A549 (cell line): ENCODE results near the gene CACNA2D2. TPM values are rescaled to one million over a fixed set of nuclear protein-coding genes. Genes with fewer than 3 reads are reported as not detected.

ENCODE experiments used
- ATAC-seq, 2 experiments: fragments of 200-7000 bp in 1 of 2; fragments of >200 bp in 1 of 2; cut with Nextera tagmentation in 1 of 2; cut with Tn5 transposase in 1 of 2; 3 replicates each; pipeline versions ENCODE4 v1.8.0 to v1.9.1; 2018 to 2020; ENCODE audit warnings: mild to moderate bottlenecking in 1 of 2, moderate library complexity in 1 of 2
- CTCF ChIA-PET: fragments of 300-600 bp; sonication (Branson Sonifier 250); formaldehyde crosslinking; extraction: SDS; loops from one replicate; lab custom pipeline; 2021; ENCODE audit warnings: antibody characterized with exemption, inconsistent platforms; lab: Yijun Ruan, JAX
- POLR2A ChIA-PET: fragments of 350-600 bp; formaldehyde crosslinking; extraction: SDS; loops from one replicate; lab custom pipeline; 2021; ENCODE audit warnings: antibody characterized with exemption, inconsistent platforms; lab: Yijun Ruan, JAX
- DNase-seq, 2 experiments: peaks; one replicate each; pipeline versions ENCODE4 v3.0.0 to v3.0.0-alpha.2; 2011 to 2016; ENCODE audit warnings: low read depth in 1 of 2, low spot score in 1 of 2
- FAIRE-seq: peaks from 2 replicates; lab custom pipeline; 2011; peaks lifted over from hg19 to GRCh38; lab: Jason Lieb, UNC
- H3K27ac ChIP-seq, 2 experiments: fragments of >200 bp; sonication (Bioruptor Twin); formaldehyde crosslinking; 3 replicates each; pipeline ENCODE4 v1.5.1; 2016 to 2017
- H3K4me1 ChIP-seq: fragments of >200 bp; sonication (Bioruptor Twin); formaldehyde crosslinking; 3 replicates; pipeline ENCODE4 v1.6.1; 2016
- H3K4me2 ChIP-seq: fragments of >200 bp; sonication (Bioruptor Twin); formaldehyde crosslinking; 3 replicates; pipeline ENCODE4 v1.6.1; 2016
- H3K4me3 ChIP-seq: fragments of >200 bp; sonication (Bioruptor Twin); formaldehyde crosslinking; 3 replicates; pipeline ENCODE4 v1.5.1; 2016
- H3K9me3 ChIP-seq: fragments of >200 bp; sonication (Bioruptor Twin); formaldehyde crosslinking; 3 replicates; pipeline ENCODE4 v1.6.1; 2016
- BHLHE40 ChIP-seq: IDR thresholded peaks from 2 replicates; pipeline ENCODE4 v1.6.1; 2012; ENCODE audit warnings: low read depth, low read length, inconsistent platforms
- FOSB ChIP-seq: fragments of 250-450 bp; sonication (Bioruptor Pico); IDR thresholded peaks from 2 replicates; pipeline ENCODE4 v1.5.0; 2020; ENCODE audit warnings: mild to moderate bottlenecking, moderate library complexity
- FOXS1 ChIP-seq: fragments of 250-450 bp; sonication (Bioruptor Pico); IDR thresholded peaks from 2 replicates; pipeline ENCODE4 v1.5.0; 2020; ENCODE audit warnings: mild to moderate bottlenecking, moderate library complexity
- HDAC2 ChIP-seq: fragments of 200-600 bp; sonication (generic); IDR thresholded peaks from 2 replicates; pipeline ENCODE4 v1.6.1; 2016
- MYC ChIP-seq: IDR thresholded peaks from 2 replicates; pipeline ENCODE4 v1.6.1; 2012; ENCODE audit warnings: mild to moderate bottlenecking, inconsistent platforms, low read length, improper control_type of control experiment, borderline replicate concordance
- NFE2L2 ChIP-seq: fragments of 150-350 bp; conservative IDR thresholded peaks from 2 replicates; pipeline ENCODE4 v1.6.1; 2014; ENCODE audit warnings: low read length
- NR3C1 ChIP-seq: fragments of >200 bp; sonication (Bioruptor Twin); formaldehyde crosslinking; IDR thresholded peaks from 3 replicates; pipeline ENCODE4 v1.6.1; 2017
- POLR2AphosphoS2 ChIP-seq: conservative IDR thresholded peaks from 2 replicates; pipeline ENCODE4 v1.6.1; 2012; ENCODE audit warnings: low read length, improper control_type of control experiment, inconsistent platforms
- SMC3 ChIP-seq: fragments of >200 bp; sonication (Bioruptor Twin); formaldehyde crosslinking; IDR thresholded peaks from 3 replicates; pipeline ENCODE4 v1.6.1; 2018; ENCODE audit warnings: inconsistent platforms
- TP53 ChIP-seq: fragments of 250-450 bp; sonication (Bioruptor Pico); IDR thresholded peaks from 2 replicates; pipeline ENCODE4 v1.5.0; 2021; ENCODE audit warnings: mild to moderate bottlenecking, moderate library complexity
- ZNF302 ChIP-seq: fragments of 250-450 bp; sonication (Bioruptor Pico); IDR thresholded peaks from 2 replicates; pipeline ENCODE4 v1.9.0; 2021; ENCODE audit warnings: inconsistent platforms, mild to moderate bottlenecking, moderate library complexity
- ZSCAN20 ChIP-seq: fragments of 250-450 bp; sonication (Bioruptor Pico); IDR thresholded peaks from 2 replicates; pipeline ENCODE4 v1.8.0; 2022; ENCODE audit warnings: mild to moderate bottlenecking, moderate library complexity
- WGBS: methylation state at CpG from one replicate; pipeline ENCODE4 v1.1.6; 2017; ENCODE audit errors: missing lambda C conversion rate; 5-methylcytosine and 5-hydroxymethylcytosine counted together
- polyA plus RNA-seq, 4 experiments: library from polyadenylated mRNA; depleted of rRNA in 3 of 4; stranded (reverse); fragments of >200 nt; fragmentation: RNase III in 1 of 4; extraction: RNeasy Plus Mini Kit Qiagen cat#74134 plus additional on column Dnase treatment in 1 of 4; gene quantifications; 2 replicates in 3 of 4; 3 replicates in 1 of 4; pipeline ENCODE4 v1.2.3, GENCODE V29; 2011 to 2017
- TF ChIP-seq, protein P1 (sequence below): fragments of 150-350 bp; IDR thresholded peaks from 2 replicates; pipeline ENCODE4 v1.6.1; 2014; ENCODE audit warnings: low read depth, mild to moderate bottlenecking, low read length
- TF ChIP-seq, protein P2 (sequence below): fragments of 200-600 bp; sonication (generic); IDR thresholded peaks from 2 replicates; pipeline ENCODE4 v1.6.1; 2016; ENCODE audit warnings: antibody characterized with exemption, mild to moderate bottlenecking, moderate library complexity
- TF ChIP-seq, protein P3 (sequence below): IDR thresholded peaks from 2 replicates; pipeline ENCODE4 v1.6.1; 2012
- TF ChIP-seq, protein P4 (sequence below): fragments of >200 bp; sonication (Bioruptor Twin); formaldehyde crosslinking; IDR thresholded peaks from 3 replicates; pipeline ENCODE4 v1.5.1; 2016

The CACNA2D2 gene
- polyA plus RNA-seq, 2 of the 4 experiments (the other 2 are of a cell fraction) = 0.21 to 0.75 TPM

DNA sequence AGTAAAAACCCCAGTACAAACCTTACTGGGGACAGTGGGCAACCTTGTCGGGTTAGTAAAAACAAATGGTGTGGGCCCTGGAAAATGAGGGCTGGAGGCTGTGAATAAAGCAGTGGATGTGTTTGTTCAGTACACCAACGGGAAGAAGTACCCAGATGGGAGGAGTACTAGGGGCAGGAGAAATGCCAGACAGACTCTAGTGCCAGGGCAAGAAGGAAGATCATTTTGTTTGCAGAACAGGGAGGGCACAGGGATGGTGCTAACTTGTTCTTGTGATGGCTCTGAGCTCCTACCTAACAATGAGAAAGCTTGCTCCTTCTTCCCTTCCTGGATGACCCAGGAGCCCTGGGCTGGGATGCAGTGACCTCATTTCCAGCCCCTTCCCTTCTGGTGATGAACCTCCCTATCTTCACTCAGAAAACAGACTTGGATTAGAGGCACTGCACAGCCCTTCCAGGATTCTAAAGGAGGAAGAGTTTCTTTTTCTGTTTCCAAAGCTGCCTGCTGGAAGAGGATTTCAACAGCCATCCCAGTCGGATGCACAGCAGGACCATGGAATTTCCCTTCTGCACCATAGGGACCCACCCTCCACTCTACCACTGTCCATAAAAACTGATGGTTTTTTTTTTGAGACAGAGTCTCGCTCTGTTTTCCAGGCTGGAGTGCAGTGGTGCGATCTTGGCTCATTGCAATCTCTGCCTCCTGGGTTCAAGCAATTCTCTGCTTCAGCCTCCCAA is 168.9 kb downstream of the CACNA2D2 start:
- no peak for DNase-seq
- ATAC-seq = no peak
- CTCF ChIA-PET = interaction anchor here (0.6 to 6.2 kb wide), 3 partner anchors 12 to 37 kb away, joined by 3 to 56 read pairs (median 4); partner anchors contain the start of gene HYAL2
- Histone ChIP-seq H3K9me3 (no peaks in the 10 kb centered on the region), H3K4me3 (no peak overlapping the region), H3K27ac (no peak overlapping the region), H3K4me2 (peak overlapping the region; percentile 97), H3K4me1 (peaks cover 29% of the 10 kb centered on the region)
- 75% methylated on average over 5 of the region's 5 CpGs for WGBS
- POLR2A ChIA-PET = no interaction called here
- TF ChIP-seq, protein P1, sequence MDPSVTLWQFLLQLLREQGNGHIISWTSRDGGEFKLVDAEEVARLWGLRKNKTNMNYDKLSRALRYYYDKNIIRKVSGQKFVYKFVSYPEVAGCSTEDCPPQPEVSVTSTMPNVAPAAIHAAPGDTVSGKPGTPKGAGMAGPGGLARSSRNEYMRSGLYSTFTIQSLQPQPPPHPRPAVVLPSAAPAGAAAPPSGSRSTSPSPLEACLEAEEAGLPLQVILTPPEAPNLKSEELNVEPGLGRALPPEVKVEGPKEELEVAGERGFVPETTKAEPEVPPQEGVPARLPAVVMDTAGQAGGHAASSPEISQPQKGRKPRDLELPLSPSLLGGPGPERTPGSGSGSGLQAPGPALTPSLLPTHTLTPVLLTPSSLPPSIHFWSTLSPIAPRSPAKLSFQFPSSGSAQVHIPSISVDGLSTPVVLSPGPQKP = no peak
- TF ChIP-seq ZSCAN20 (CRISPR knock-in tag) (no peak), POLR2AphosphoS2 (no peak), NFE2L2 (no peak), BHLHE40 (no peak), SMC3 (no peak), FOSB (no peak), NR3C1 (no peak), HDAC2 (no peak), TP53 (CRISPR knock-in tag) (no peak), MYC (no peak)
- TF ChIP-seq, protein P2, sequence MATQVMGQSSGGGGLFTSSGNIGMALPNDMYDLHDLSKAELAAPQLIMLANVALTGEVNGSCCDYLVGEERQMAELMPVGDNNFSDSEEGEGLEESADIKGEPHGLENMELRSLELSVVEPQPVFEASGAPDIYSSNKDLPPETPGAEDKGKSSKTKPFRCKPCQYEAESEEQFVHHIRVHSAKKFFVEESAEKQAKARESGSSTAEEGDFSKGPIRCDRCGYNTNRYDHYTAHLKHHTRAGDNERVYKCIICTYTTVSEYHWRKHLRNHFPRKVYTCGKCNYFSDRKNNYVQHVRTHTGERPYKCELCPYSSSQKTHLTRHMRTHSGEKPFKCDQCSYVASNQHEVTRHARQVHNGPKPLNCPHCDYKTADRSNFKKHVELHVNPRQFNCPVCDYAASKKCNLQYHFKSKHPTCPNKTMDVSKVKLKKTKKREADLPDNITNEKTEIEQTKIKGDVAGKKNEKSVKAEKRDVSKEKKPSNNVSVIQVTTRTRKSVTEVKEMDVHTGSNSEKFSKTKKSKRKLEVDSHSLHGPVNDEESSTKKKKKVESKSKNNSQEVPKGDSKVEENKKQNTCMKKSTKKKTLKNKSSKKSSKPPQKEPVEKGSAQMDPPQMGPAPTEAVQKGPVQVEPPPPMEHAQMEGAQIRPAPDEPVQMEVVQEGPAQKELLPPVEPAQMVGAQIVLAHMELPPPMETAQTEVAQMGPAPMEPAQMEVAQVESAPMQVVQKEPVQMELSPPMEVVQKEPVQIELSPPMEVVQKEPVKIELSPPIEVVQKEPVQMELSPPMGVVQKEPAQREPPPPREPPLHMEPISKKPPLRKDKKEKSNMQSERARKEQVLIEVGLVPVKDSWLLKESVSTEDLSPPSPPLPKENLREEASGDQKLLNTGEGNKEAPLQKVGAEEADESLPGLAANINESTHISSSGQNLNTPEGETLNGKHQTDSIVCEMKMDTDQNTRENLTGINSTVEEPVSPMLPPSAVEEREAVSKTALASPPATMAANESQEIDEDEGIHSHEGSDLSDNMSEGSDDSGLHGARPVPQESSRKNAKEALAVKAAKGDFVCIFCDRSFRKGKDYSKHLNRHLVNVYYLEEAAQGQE = no peak
- TF ChIP-seq, protein P3, sequence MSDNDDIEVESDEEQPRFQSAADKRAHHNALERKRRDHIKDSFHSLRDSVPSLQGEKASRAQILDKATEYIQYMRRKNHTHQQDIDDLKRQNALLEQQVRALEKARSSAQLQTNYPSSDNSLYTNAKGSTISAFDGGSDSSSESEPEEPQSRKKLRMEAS = no peak
- TF ChIP-seq, protein P4, sequence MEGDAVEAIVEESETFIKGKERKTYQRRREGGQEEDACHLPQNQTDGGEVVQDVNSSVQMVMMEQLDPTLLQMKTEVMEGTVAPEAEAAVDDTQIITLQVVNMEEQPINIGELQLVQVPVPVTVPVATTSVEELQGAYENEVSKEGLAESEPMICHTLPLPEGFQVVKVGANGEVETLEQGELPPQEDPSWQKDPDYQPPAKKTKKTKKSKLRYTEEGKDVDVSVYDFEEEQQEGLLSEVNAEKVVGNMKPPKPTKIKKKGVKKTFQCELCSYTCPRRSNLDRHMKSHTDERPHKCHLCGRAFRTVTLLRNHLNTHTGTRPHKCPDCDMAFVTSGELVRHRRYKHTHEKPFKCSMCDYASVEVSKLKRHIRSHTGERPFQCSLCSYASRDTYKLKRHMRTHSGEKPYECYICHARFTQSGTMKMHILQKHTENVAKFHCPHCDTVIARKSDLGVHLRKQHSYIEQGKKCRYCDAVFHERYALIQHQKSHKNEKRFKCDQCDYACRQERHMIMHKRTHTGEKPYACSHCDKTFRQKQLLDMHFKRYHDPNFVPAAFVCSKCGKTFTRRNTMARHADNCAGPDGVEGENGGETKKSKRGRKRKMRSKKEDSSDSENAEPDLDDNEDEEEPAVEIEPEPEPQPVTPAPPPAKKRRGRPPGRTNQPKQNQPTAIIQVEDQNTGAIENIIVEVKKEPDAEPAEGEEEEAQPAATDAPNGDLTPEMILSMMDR = no peak
- FAIRE-seq = no peak

DNA sequence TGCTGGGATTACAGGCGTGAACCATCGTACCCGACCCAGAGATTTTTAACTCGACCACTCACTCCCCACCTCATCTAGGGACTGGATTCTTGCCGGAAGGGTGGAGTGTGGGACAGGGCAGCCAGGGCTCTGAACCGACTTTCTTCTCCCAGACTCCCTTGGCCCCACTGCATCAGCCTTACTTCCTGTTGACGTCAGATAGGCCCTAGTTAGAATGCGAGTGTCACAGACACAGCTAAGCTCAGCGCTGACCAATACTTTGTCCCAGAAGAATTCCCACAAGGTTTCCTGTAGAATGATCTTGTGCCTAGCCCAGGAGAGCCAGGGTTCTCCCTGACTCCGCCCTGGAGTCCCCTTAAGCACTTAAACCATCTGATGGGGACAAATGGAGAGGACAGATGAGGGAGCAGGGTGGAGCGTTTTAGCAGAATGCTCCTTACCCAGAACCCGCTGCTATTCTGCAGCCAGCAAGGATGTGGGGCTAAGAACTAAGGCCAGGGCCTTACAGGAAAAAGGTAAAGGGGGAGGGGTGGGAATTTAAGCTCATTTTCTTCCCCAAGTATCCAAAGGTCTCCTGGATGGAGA is 169.6 kb downstream of the CACNA2D2 start:
- POLR2A ChIA-PET = no interaction called here
- H3K9me3 ChIP-seq = no peaks in the 10 kb centered on the region
- no peak overlapping the region for H3K4me3 ChIP-seq
- peak overlapping the region; percentile 97; the same call in 2 of the 3 replicates for H3K4me2 ChIP-seq
- peaks cover 29% of the 10 kb centered on the region for H3K4me1 ChIP-seq
- H3K27ac ChIP-seq = no peak overlapping the region
- CTCF ChIA-PET = interaction anchor here (0.6 to 6.2 kb wide), 3 partner anchors 11 to 38 kb away, joined by 3 to 56 read pairs (median 4); partner anchors contain the start of gene HYAL2
- DNase-seq (no peak), FAIRE-seq (no peak), ATAC-seq (no peak)
- TF ChIP-seq, protein P2 = no peak
- TF ChIP-seq ZNF302 (CRISPR knock-in tag) (no peak), FOXS1 (CRISPR knock-in tag) (no peak)
- 88% methylated on average over 11 of the region's 12 CpGs for WGBS
